Effector memory CD8-positive, alpha-beta T cell (primary cell): ENCODE measurements around the gene NEUROD6.

Experiments
- ATAC-seq: fragments of 150-1000 bp; cut with Tn5 transposase; replicated peaks from 2 replicates; pipeline ENCODE4 v1.10.0; 2021; ENCODE audit warnings: mild to moderate bottlenecking, moderate library complexity
- DNase-seq, 3 experiments: peaks; one replicate each; pipeline ENCODE4 v3.0.0; 2021
- H3K27ac Mint-ChIP-seq, 2 donors: one replicate each; pipeline ENCODE4 v1.8.0; 2022; ENCODE audit warnings: mild to moderate bottlenecking in 2 of 2, mixed read lengths in 2 of 2, moderate library complexity in 2 of 2
- H3K27me3 Mint-ChIP-seq, 2 donors: one replicate each; pipeline ENCODE4 v1.8.0; 2022; ENCODE audit warnings: mixed read lengths in 2 of 2
- H3K36me3 Mint-ChIP-seq: one replicate; pipeline ENCODE4 v1.8.0; 2022; ENCODE audit warnings: mild to moderate bottlenecking, moderate library complexity, mixed read lengths; ENCODE audit not compliant: insufficient read depth
- H3K4me1 Mint-ChIP-seq, 2 donors: one replicate each; pipeline ENCODE4 v1.8.0; 2022; ENCODE audit warnings: low read depth in 2 of 2, mixed read lengths in 2 of 2
- H3K4me3 Mint-ChIP-seq, 2 donors: one replicate each; pipeline ENCODE4 v1.8.0; 2022; ENCODE audit warnings: mild to moderate bottlenecking in 2 of 2, mixed read lengths in 2 of 2, moderate library complexity in 2 of 2
- H3K9me3 Mint-ChIP-seq, 2 donors: one replicate each; pipeline ENCODE4 v1.8.0; 2022; ENCODE audit warnings: mixed read lengths in 2 of 2
- total RNA-seq, 9 experiments: gene quantifications; one replicate each; lab custom pipeline; 2026; lab: John Stamatoyannopoulos, UW

NEUROD6 gene
- total RNA-seq = 0 reads per million in 9 experiments

DNA sequence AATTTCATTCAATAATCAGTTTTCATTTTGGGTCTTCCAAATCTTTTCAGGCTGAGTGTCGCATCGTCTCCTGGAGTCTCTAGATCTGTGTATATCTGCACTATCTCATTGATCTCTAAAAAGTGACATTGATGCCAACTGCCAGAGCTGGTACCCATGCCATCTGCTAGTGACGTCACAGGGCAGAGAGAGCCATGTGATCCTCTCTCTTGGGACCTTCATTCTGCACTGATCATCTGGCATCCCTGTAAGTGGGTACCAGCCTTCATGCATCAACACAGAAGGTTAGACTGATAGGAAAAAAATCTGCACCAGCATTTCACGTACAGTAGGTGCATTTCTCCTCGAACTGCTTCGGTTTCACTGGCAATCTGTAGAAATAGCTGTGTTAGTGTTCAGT lies at the start of gene NEUROD6:
NEUROD6 (minus strand) TSS at position 124 of the 400 bp plus-strand sequence. CDS start 1,458 bp downstream, outside the sequence.
- Mint-ChIP-seq H3K27me3 (peaks cover 0 to under 1% of the 10 kb centered on the region in 2 donors), H3K36me3 (no peaks in the 10 kb centered on the region), H3K4me1 (no peaks in the 10 kb centered on the region), H3K4me3 (no peak within 1 kb of the TSS), H3K27ac (no peak within 1 kb of the TSS), H3K9me3 (peaks cover 4 to 5% of the 10 kb centered on the region in 2 donors)
- DNase-seq = no peak
- ATAC-seq = no peak

DNA sequence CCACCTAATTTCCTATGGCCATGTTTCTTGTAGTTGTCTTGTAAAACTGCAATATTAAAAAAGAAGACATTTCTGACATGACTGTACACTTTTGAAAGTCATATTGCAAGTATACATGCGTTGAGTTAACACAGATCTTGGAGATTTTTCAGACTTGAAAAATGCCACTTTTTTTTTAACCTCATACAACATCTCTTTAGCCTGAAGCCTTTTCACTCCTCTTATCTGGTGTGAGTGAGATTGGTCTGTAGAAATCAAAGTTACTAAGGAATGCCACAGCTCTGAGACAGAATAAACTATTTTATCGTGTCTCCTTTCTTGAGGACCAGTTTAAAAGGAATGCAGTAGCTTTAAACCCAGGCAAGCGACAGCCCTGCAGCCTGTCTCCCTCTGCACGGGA lies 43.9 kb upstream of the NEUROD6 start:
- Mint-ChIP-seq H3K27me3 (no peaks in the 10 kb centered on the region), H3K4me1 (no peaks in the 10 kb centered on the region), H3K27ac (no peak overlapping the region), H3K36me3 (no peaks in the 10 kb centered on the region), H3K9me3 (peaks cover 4 to 6% of the 10 kb centered on the region in 2 donors), H3K4me3 (no peak overlapping the region)
- ATAC-seq (no peak), DNase-seq (no peak)

DNA sequence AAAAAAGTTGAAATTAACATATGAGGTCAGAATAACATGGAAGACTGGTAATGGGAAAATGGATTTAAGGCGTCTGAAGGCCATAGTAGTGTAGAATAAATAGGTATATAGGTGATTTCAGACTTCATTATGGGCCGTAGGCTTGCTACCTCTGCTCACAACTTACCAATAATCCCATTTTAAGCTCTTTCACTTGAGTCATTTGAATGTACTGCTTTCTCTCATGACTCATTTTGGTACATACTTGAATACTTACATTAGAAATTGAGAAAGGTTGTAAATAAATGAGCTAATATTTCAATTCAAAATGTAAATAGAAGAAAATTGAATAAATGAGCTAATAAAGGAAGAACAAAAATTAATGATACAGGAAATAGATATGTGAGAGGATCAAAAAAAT lies 42.2 kb upstream of the NEUROD6 start:
- no peak overlapping the region for H3K4me3 Mint-ChIP-seq
- DNase-seq (no peak), ATAC-seq (no peak)
- no peak overlapping the region for H3K27ac Mint-ChIP-seq
- no peaks in the 10 kb centered on the region for H3K4me1 Mint-ChIP-seq
- no peaks in the 10 kb centered on the region for H3K27me3 Mint-ChIP-seq
- H3K36me3 Mint-ChIP-seq = no peaks in the 10 kb centered on the region
- peaks cover 0 to 4% of the 10 kb centered on the region in 2 donors for H3K9me3 Mint-ChIP-seq

DNA sequence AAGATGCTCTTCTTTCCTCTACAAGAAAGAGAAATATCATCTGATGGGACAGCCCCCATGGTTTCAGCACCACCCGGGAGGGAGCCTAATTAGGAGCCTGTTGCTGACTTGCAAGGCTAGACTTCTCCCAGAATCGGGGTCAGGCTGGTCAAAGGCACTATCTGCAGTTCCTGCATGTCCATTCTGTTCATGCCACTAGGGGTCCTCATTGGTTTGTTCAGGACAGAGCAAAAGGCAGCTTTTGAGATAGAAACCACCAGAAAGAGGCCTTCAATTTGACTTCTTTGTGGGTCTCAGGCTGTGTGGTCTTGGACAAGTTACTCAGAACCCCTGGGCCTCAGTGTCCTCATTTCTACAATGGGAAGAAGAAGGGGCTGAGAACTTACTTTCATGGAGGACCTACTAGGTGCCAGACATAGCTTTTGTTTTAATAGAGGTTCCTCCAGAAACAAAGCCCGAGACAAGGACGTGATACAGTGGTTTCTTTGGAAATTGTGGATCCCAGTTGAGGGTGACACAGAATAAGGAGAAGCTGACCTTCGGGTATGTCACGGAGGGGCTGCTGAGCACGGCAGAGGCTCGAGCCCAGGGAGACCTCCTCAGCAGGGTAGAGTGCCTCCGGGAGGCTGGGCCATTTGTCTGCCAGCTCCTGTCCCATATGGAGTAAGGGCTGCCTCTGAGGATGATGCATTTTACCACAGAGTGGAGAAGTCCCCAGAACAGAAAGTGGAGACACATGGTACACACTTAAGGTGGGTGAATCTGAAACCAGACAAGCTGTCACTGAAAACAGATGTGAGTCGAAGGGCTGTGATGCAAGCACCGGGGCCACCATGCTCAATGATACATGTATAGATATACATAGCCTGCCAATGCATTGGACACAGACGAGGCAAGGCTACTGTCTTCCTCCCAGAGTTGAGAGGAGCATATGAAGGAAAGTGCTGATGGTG lies 33.1 kb upstream of the NEUROD6 start:
- H3K4me3 Mint-ChIP-seq = no peak overlapping the region
- H3K9me3 Mint-ChIP-seq = peaks cover 1 to 6% of the 10 kb centered on the region in 2 donors
- H3K27ac Mint-ChIP-seq = no peak overlapping the region
- H3K27me3 Mint-ChIP-seq = no peaks in the 10 kb centered on the region
- no peaks in the 10 kb centered on the region for H3K36me3 Mint-ChIP-seq
- ATAC-seq (no peak), DNase-seq (no peak)
- no peaks in the 10 kb centered on the region for H3K4me1 Mint-ChIP-seq

DNA sequence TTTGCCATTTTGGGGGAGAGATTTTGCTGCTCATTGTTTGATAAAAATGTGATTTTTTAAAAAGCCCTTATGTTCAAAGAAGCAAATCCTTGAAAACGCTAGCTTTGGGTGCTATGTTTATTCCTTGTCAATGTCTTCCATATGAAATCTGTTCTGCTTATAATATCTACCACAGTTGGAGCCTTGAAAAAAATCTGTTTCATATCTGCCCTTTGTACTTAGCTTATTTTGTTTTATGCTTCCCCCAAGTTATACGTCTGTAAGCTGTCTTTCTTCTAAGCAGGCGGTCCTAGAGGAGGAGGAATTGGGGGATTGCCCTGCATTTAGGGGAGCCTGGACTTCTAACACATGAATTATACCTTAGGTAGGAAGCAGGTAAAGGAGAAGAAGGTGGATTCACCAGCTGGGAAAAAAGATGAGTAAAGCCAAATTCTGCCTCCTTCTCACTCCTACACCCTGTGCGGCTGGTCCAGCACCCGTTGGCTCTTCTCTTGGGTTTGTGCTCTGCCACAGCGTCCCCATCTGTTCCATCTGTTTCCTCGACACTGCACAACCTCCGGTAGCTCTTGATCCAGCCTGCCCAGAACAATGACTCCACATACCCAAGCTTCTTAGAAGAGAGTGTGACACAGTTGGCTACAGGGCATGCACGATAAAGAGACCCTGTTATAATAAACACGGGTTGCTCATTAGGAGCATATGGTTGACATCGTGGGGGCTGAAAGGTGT lies 31.9 kb upstream of the NEUROD6 start:
- ATAC-seq (no peak), DNase-seq (no peak)

DNA sequence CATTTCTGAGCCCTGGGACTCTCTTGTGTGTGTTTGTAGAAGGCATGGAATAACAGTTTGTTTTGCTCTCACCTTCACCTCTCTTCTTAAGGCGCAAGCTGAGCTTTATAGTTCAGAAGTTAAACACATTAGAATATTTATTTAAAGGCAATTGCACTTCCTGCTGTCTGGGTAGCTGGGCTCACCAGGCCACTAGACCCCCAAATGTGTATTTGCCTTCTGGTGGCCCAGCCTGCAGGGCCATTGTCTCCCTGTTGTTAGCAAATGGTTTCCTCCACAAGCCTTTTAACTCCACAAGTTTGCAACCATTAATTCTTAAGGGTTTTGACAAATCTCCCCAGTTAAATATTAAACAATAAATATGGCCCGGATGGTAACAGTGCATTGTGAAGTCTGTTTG lies 31.1 kb upstream of the NEUROD6 start:
- H3K36me3 Mint-ChIP-seq = no peaks in the 10 kb centered on the region
- DNase-seq (no peak), ATAC-seq (no peak)
- H3K4me3 Mint-ChIP-seq = no peak overlapping the region
- no peaks in the 10 kb centered on the region for H3K4me1 Mint-ChIP-seq
- peaks cover 1 to 6% of the 10 kb centered on the region in 2 donors for H3K9me3 Mint-ChIP-seq
- no peaks in the 10 kb centered on the region for H3K27me3 Mint-ChIP-seq
- no peak overlapping the region for H3K27ac Mint-ChIP-seq

More for the DNA sequence above, 31.9 kb upstream of the NEUROD6 start:
- Mint-ChIP-seq H3K9me3 (peaks cover 1 to 6% of the 10 kb centered on the region in 2 donors), H3K36me3 (no peaks in the 10 kb centered on the region), H3K27me3 (no peaks in the 10 kb centered on the region), H3K4me1 (no peaks in the 10 kb centered on the region), H3K27ac (no peak overlapping the region), H3K4me3 (no peak overlapping the region)

DNA sequence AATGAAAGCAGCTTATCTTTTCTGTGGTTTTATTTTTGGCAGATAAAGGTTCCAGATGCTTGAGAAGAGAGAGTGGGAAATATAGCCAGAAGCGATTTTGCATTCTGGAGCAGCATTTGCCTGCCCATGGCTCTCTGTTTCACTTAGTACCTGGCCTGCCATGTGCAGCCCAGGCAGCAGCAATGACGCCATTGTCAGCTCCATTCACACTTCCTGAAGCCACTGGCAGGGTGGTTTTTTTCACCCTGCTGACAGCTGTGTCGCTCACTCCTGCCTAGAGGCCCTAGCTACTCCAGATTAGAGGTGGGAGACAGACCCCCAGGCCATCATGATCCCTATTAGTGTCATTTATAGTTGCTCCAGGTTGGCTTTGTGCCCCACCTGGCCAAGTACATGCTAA lies 30.1 kb upstream of the NEUROD6 start:
- no peaks in the 10 kb centered on the region for H3K4me1 Mint-ChIP-seq
- ATAC-seq = no peak

DNA sequence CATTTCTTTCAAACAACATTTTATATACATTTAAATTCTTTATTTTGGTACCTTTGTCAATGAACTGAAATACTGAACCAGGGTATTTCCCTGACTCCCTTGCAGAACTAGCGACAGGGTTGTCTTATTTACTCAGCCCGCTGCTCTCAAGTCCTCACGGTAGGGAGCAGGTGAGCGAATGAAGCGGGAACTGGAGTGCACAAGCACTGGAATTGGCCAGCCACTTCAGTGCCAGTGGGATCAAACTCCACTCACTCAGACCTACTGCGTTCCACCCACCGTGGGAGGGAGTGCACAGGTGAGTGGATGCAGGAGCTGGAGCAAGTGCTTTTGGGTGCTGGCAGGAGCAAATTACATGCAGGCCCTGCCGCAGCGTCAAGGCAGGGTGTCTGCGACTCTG lies 28.1 kb upstream of the NEUROD6 start:
- Mint-ChIP-seq H3K27ac (no peak overlapping the region), H3K4me3 (no peak overlapping the region), H3K4me1 (no peaks in the 10 kb centered on the region), H3K36me3 (no peaks in the 10 kb centered on the region), H3K9me3 (peaks cover 3 to 7% of the 10 kb centered on the region in 2 donors), H3K27me3 (no peaks in the 10 kb centered on the region)
- ATAC-seq (no peak), DNase-seq (no peak)

More for the DNA sequence above, 30.1 kb upstream of the NEUROD6 start:
- DNase-seq = no peak
- H3K9me3 Mint-ChIP-seq = peaks cover 4 to 6% of the 10 kb centered on the region in 2 donors
- H3K4me3 Mint-ChIP-seq = no peak overlapping the region
- H3K27ac Mint-ChIP-seq = no peak overlapping the region
- H3K27me3 Mint-ChIP-seq = no peaks in the 10 kb centered on the region
- H3K36me3 Mint-ChIP-seq = no peaks in the 10 kb centered on the region

DNA sequence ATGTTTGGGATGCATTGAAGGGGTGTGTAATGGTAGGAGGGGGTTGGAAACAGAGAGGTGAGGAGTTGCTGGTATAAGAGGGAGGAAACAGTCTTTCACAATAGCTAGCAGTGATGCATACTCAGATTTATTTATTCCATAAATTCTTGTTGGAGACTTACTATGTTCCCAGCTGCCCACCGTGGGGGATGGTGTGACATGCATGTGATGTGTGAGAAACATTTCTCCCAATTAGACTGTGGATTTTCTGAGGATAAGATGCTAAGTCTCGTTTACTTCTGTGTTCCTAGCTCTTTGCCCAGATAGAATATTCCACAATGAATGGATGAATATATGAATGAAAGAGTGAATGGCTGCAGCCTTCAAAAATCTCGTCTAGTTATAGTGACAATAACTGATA lies 23.0 kb upstream of the NEUROD6 start:
- ATAC-seq = no peak
- Mint-ChIP-seq H3K4me1 (no peaks in the 10 kb centered on the region), H3K36me3 (no peaks in the 10 kb centered on the region), H3K9me3 (peaks cover 5 to 8% of the 10 kb centered on the region in 2 donors), H3K4me3 (no peak overlapping the region), H3K27me3 (no peaks in the 10 kb centered on the region), H3K27ac (no peak overlapping the region)
- no peak for DNase-seq

DNA sequence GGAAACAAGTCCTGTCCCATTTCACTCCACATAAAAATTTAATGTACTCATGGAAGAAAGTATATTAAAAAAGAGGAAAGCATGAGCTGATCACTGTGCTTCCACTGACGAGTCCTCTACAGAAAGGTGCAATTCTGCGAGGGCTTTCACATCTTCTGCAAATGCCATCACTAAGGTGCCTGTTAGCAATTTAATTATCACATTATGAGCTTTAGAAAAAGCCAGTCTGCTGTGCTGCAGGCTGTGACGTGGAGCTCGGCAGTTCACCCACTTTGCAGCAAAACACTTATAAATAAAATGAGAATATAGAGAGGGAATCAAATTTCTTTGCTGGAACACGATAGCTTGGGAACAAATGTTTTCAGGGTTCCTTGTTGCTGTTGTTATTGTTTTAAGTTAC lies 22.5 kb upstream of the NEUROD6 start:
- Mint-ChIP-seq H3K27me3 (no peaks in the 10 kb centered on the region), H3K27ac (no peak overlapping the region), H3K4me3 (no peak overlapping the region), H3K4me1 (no peaks in the 10 kb centered on the region), H3K36me3 (no peaks in the 10 kb centered on the region), H3K9me3 (peaks cover 5 to 10% of the 10 kb centered on the region in 2 donors)
- DNase-seq (no peak), ATAC-seq (no peak)

DNA sequence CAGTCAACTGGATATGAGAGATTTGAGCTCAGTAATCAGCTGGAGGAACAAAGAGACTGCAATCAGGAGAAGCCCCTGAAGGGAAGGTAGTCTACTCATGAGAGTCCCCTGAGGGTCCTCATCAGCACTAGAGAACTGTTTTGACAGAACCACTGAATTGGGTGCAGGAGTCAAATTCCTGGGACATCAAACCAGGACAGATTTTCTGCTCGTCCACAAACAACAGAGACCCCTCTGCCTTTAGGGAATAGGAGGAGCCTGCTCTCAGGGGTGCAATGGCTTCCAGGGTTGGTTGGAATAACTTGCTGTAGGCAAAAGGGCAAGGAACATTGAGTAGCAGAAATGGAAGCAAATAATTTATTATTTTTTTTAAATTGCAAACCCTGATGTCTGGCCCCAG lies 21.9 kb upstream of the NEUROD6 start:
- Mint-ChIP-seq H3K9me3 (peaks cover 5 to 16% of the 10 kb centered on the region in 2 donors), H3K36me3 (no peaks in the 10 kb centered on the region), H3K4me3 (no peak overlapping the region), H3K27ac (no peak overlapping the region), H3K27me3 (no peaks in the 10 kb centered on the region), H3K4me1 (no peaks in the 10 kb centered on the region)
- no peak for ATAC-seq
- DNase-seq = no peak

DNA sequence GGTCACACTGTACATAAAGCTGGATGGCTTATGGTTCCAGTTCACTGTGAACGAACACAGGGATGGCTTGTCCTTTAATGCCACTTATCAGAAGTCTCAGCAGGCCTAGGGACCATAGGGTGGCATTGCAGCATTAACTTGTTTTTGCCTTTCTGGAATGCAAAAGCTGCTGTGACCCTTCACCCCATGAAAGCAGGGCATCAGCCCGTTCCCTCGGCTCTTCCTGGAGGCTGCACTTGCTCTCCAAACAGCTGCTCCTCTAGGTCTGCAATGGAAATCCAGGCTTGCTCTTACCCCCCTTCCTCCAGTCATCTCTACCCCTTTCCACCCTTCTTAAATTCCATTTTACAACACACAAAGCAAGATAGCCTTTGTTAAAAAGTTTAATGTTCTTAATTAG lies 17.9 kb upstream of the NEUROD6 start:
- no peak for ATAC-seq
- Mint-ChIP-seq H3K36me3 (no peaks in the 10 kb centered on the region), H3K9me3 (peaks cover 1 to 13% of the 10 kb centered on the region in 2 donors), H3K4me3 (no peak overlapping the region), H3K27me3 (no peaks in the 10 kb centered on the region), H3K27ac (no peak overlapping the region), H3K4me1 (no peaks in the 10 kb centered on the region)
- no peak for DNase-seq

DNA sequence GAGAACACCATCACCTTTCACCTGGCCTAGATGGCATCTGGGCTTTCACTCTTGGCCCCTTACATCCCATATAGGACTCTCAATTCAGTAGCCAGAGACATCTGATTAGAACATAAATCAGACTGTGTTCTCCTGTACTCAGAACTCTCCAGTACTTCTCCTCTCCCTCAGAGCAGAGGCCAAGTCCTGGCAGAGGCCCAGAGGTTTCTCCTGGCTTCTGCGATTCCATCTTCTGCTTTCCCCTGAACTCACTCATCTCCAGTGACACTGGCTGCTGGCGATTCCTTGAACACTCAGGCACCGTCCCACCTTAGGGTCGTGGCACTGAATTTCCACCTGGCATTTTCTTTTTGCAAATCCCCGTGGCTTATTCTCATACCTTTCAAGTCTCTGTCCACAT lies 4.9 kb upstream of the NEUROD6 start:
- H3K9me3 Mint-ChIP-seq = peaks cover 3 to 7% of the 10 kb centered on the region in 2 donors
- no peak overlapping the region for H3K4me3 Mint-ChIP-seq
- no peaks in the 10 kb centered on the region for H3K4me1 Mint-ChIP-seq
- H3K27me3 Mint-ChIP-seq = no peaks in the 10 kb centered on the region
- H3K36me3 Mint-ChIP-seq = no peaks in the 10 kb centered on the region
- no peak for ATAC-seq
- DNase-seq = no peak
- H3K27ac Mint-ChIP-seq = no peak overlapping the region
